Peyer's patch (tissue), 4 donors: ENCODE results near the gene CCDC78. TPM values are rescaled to one million over a fixed set of nuclear protein-coding genes. Genes with fewer than 3 reads are reported as not detected.

Source experiments
- DNase-seq, 3 donors: peaks; one replicate each; pipeline ENCODE4 v3.0.0-alpha.2; 2017 to 2019
- H3K27ac ChIP-seq, 4 donors: fragments of 200-600 bp; sonication (generic); one replicate each; pipeline ENCODE4 v1.5.1; 2016 to 2019
- H3K27me3 ChIP-seq, 2 donors: fragments of 200-600 bp; sonication (generic); one replicate each; pipeline ENCODE4 v1.5.1; 2019
- H3K36me3 ChIP-seq, 3 donors: fragments of 200-600 bp; sonication (generic); one replicate each; pipeline ENCODE4 v1.5.1; 2016 to 2019
- H3K4me1 ChIP-seq, 4 donors: fragments of 200-600 bp; sonication (generic); one replicate each; pipeline ENCODE4 v1.5.1; 2016 to 2019
- H3K4me3 ChIP-seq, 4 donors: fragments of 200-600 bp; sonication (generic); 1 replicate in 3 of 4; 2 replicates in 1 of 4; pipeline ENCODE4 v1.5.1; 2016 to 2019; ENCODE audit warnings: mild to moderate bottlenecking in 1 of 4
- H3K9me3 ChIP-seq, 4 donors: fragments of 200-600 bp; sonication (generic); one replicate each; pipeline ENCODE4 v1.5.1; 2016 to 2019; ENCODE audit warnings: mild to moderate bottlenecking in 1 of 4
- POLR2A ChIP-seq, 2 donors: fragments of 450-650 bp; IDR thresholded peaks; one replicate each; pipeline ENCODE4 v1.5.1; 2017; ENCODE audit warnings: antibody characterized with exemption in 2 of 2, mild to moderate bottlenecking in 2 of 2, moderate library complexity in 2 of 2
- total RNA-seq, 4 donors: library from RNA; depleted of rRNA; stranded (reverse); fragments of >200 nt; gene quantifications; one replicate each; pipeline ENCODE4 v1.1.0, GENCODE V29; 2016
- TF ChIP-seq, protein P1 (sequence below), 6 experiments: fragments of 450-650 bp in 4 of 6; fragments of 200-600 bp in 2 of 6; sonication (generic) in 1 of 6; IDR thresholded peaks; one replicate each; pipeline ENCODE4 v1.5.1; 2017 to 2019; ENCODE audit warnings: antibody characterized with exemption in 6 of 6, mild to moderate bottlenecking in 3 of 6, moderate library complexity in 1 of 6

The CCDC78 gene
- total RNA-seq, 4 donors from 2014 or later = 2.1 to 13.2 (median 6.3) TPM

GRCh38 chr16:733382-734207 lies 7.4 kb upstream of the CCDC78 start:
- Histone ChIP-seq H3K27me3 (no peaks in the 10 kb centered on the region), H3K27ac (no peak overlapping the region), H3K9me3 (no peaks in the 10 kb centered on the region), H3K36me3 (peaks cover 0 to 67% (median 0%) of the 10 kb centered on the region in 3 donors), H3K4me1 (peaks cover 0 to 5% (median 1%) of the 10 kb centered on the region in 4 donors), H3K4me3 (no peak overlapping the region)
- no peak for TF ChIP-seq POLR2A (IDR thresholded peaks at IDR 0.05)
- TF ChIP-seq, protein P1, sequence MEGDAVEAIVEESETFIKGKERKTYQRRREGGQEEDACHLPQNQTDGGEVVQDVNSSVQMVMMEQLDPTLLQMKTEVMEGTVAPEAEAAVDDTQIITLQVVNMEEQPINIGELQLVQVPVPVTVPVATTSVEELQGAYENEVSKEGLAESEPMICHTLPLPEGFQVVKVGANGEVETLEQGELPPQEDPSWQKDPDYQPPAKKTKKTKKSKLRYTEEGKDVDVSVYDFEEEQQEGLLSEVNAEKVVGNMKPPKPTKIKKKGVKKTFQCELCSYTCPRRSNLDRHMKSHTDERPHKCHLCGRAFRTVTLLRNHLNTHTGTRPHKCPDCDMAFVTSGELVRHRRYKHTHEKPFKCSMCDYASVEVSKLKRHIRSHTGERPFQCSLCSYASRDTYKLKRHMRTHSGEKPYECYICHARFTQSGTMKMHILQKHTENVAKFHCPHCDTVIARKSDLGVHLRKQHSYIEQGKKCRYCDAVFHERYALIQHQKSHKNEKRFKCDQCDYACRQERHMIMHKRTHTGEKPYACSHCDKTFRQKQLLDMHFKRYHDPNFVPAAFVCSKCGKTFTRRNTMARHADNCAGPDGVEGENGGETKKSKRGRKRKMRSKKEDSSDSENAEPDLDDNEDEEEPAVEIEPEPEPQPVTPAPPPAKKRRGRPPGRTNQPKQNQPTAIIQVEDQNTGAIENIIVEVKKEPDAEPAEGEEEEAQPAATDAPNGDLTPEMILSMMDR (IDR thresholded peaks at IDR 0.05) = peak in 1 of 6 experiments; percentile 30
- DNase-seq = no peak

GRCh38 chr16:732936-733335 lies 6.7 kb upstream of the CCDC78 start:
- H3K36me3 ChIP-seq = peaks cover 0 to 62% (median 0%) of the 10 kb centered on the region in 3 donors

GRCh38 chr16:732332-732731 lies 6.1 kb upstream of the CCDC78 start:
- peaks cover 0 to 17% (median 6%) of the 10 kb centered on the region in 4 donors for H3K4me1 ChIP-seq
- peaks cover 0 to 6% of the 10 kb centered on the region in 2 donors for H3K27me3 ChIP-seq
- H3K4me3 ChIP-seq = no peak overlapping the region
- DNase-seq = no peak
- H3K36me3 ChIP-seq = peaks cover 0 to 56% (median 0%) of the 10 kb centered on the region in 3 donors
- H3K27ac ChIP-seq = no peak overlapping the region
- H3K9me3 ChIP-seq = no peaks in the 10 kb centered on the region
- TF ChIP-seq POLR2A (IDR thresholded peaks at IDR 0.05) = no peak
- TF ChIP-seq, protein P1 (IDR thresholded peaks at IDR 0.05) = no peak

More at GRCh38 chr16:732936-733335, 6.7 kb upstream of the CCDC78 start:
- Histone ChIP-seq H3K27ac (no peak overlapping the region), H3K9me3 (no peaks in the 10 kb centered on the region), H3K4me1 (peaks cover 0 to 11% (median 3%) of the 10 kb centered on the region in 4 donors), H3K4me3 (no peak overlapping the region), H3K27me3 (peaks cover 0 to 2% of the 10 kb centered on the region in 2 donors)
- DNase-seq = no peak
- TF ChIP-seq, protein P1 (IDR thresholded peaks at IDR 0.05) = no peak
- no peak for TF ChIP-seq POLR2A (IDR thresholded peaks at IDR 0.05)

DNA sequence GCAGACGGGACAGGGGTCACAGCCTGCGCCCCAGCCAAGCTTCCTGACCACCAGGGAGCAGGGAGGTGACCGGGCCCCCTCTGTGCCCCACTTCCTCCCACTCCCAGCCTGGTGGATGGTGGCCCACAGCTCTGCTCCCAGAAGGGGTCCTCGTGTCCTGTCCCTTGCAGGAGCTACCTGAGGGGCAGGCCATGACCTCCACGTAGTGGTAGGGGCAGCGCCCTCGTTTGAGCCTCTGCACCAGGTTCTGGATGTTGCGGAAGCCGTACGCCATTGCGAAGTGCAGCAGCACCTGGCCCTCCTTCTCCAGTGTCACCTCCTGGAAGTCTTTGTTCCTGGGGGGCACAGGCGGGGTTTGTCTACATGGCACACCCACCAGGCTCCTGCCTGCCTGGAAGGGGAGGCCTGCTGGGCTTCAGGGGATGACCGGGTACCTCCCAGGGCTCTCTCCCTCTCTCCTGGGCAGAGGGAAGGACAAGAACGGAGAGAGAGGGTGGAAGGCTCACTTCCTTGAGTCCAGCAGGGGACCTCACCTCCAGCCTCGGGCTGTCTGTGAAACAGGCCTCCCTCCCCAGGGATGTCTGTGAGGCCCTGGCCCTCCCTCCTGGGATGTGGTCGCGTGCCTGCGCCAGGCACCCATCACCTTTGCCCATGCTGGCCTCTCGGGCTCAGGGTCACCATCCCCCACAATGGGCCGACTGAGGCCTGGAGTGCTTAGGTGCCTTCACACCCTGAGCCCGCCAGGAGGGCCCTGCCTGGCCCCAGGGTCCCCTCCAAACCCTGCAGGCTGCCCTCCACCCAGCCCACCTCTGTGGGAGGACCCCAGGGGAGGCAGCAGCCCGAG lies 4.6 kb upstream of the CCDC78 start:
- Histone ChIP-seq H3K4me3 (no peak overlapping the region), H3K9me3 (no peaks in the 10 kb centered on the region), H3K27me3 (peaks cover 0 to 20% of the 10 kb centered on the region in 2 donors), H3K36me3 (peaks cover 0 to 41% (median 0%) of the 10 kb centered on the region in 3 donors), H3K4me1 (peaks cover 0 to 31% (median 11%) of the 10 kb centered on the region in 4 donors), H3K27ac (no peak overlapping the region)
- no peak for DNase-seq
- TF ChIP-seq, protein P1 (IDR thresholded peaks at IDR 0.05) = no peak
- TF ChIP-seq POLR2A (IDR thresholded peaks at IDR 0.05) = no peak

DNA sequence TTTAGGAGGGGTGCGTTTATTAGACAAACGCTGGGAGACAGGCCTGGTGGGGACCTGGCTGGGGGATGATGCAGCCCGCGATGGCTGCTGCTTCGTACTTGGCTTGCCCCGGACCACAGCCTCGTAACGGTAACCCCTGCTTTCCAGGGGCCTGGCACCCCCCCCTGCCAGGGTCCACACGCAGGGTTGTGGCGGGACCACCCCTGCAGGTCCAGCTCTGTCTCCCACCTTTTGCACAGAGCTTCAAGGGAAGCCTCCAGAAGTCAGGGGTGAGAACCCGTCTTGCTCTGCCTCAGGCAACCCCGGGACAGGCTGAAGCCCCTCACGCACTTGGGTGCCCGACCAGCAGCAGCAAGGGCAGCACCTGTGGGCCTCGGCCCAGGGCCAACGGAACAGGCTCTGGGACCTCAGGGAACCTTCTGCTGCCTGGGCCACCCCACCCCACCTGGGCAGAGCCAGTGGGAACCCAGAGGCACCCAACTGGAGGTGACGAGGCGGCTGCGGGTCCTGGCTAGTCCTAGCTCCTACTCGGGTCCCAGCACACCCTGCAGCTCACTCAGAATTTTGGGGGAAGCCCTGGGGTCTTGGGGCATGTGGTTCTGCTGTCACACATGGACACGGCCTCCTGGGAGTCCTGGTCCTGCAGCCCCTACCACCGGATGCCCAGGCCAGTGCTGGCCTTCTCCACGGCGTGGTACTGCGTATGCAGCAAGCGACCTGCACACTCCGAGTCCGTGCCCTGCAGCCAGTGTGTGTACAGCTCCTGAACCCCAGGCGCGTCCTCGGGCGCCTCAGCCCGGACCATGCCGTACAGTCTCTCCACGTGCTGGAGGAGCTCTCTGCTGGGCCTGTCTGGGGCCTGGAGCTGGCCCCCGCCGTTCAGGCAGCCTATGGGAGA lies 3.8 kb upstream of the CCDC78 start:
- Histone ChIP-seq H3K9me3 (no peaks in the 10 kb centered on the region), H3K27ac (no peak overlapping the region), H3K36me3 (peaks cover 0 to 33% (median 0%) of the 10 kb centered on the region in 3 donors), H3K4me3 (no peak overlapping the region), H3K4me1 (peaks cover 0 to 31% (median 11%) of the 10 kb centered on the region in 4 donors), H3K27me3 (peaks cover 0 to 25% of the 10 kb centered on the region in 2 donors)
- no peak for DNase-seq
- no peak for TF ChIP-seq POLR2A (IDR thresholded peaks at IDR 0.05)
- TF ChIP-seq, protein P1 (IDR thresholded peaks at IDR 0.05) = no peak
